ENCODE data around the gene B3GALT6.

DNA sequence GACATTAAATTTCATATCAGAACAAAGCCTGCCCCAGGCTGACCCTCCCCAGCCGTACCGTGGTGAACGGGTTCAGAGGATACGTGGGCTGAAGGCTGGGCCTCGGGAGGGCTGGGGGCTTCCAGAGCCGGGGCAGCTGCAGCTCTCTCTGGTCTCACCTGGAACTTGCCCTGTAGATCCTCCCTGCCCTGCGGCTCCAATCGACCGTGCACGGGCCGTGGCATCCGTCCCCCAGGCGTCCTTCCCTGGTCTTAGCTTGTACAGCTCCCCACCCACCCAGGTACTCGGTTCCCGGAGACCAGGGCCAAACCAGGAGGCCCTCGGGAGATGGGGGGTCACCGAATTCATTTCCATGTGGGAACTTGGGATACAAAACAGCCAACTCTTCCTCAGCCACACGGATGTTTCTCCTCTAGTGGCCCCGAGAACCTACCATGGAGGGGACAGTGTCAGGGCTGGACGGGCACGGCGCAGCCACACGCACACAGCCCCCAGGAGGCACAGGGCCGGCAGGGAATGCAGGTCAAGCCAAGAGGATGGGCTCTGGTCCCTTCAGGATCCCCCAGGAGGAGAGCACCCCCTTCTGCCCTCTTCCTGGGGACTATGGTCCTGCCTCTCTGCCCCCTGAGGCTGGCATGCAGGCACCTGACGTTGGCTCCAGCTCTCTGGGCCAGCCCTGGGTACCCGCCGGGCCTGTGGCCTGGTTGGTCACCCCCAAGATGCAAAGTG, 3.1 kb downstream of the B3GALT6 start:
- TF ChIP-seq CTCF (IDR thresholded peaks at IDR 0.05) (no peak), POLR2A (IDR thresholded peaks at IDR 0.05) (no peak)
